GM19238 (cell line): ENCODE data around the gene ATG12.
"Not testable (repeated sequence)": the region's sequence is repeated elsewhere in the genome, so short reads cannot be mapped to it uniquely, and the experiment has no call there.

Experiments
- DNase-seq: peaks from one replicate; pipeline ENCODE4 v3.0.0; 2011; ENCODE audit warnings: low spot score; ENCODE audit not compliant: insufficient read length

ATG12 gene

DNA sequence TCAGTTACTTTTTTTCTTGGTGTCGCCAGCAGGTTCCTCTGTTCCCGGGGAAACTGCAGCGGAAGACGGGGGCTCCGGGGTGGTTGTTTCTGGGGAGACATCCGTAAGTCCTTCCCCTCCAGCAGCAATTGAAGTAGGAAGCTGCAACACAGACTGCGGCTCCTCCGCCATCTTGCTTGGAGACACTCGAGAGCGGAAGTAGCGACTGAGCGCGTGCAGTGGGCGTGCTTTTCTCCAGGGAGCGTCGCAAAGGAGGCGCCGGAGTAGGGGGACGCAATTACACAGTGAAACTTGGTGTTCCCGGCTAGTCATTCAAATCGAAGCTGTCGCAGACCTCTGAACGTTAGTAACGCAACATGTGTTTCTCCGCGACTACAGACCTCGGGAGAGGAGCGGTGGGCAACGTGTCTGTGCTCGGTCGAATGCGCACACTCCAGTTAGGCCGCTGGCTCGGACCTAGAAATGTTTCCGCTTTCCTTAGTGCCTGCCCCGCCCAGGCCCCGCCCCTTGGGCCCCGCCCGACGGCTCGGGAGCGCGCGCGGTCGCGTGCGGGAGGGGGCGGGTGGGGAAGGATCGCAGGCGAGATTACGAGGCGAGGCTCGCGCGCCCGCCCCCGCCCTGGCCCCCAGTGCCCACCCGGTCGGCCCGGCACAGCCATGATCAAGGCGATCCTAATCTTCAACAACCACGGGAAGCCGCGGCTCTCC, at the start of gene ATG12, which contains the start of gene AP3S1:
Gene ATG12 (minus strand): TSS at position 184 of the 707 bp plus-strand sequence. CDS start 13 bp downstream, at position 171.
Gene AP3S1 (plus strand): TSS at position 554 of the 707 bp plus-strand sequence. CDS start 103 bp downstream, at position 657.
- DNase-seq = peak; percentile 54

DNA sequence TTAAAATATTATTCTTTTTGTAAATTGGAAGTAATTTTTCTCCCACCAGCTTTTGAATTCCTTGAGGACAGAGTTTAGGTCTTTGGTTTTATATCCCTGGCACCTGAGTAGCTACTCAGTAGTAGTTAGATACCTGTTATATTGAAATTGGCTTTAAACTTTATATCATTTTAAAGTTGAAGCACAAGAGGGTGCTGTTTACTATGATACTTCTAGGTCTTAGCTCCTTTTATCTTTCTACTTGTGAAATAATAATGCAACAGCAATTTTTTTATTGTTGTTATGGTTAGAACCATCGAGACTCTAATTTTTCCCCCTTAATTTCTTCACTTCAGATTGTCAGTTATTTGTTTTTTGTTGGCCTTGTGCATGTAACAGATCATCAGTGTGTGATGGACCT, 46.7 kb upstream of the ATG12 start:
- no peak for DNase-seq

DNA sequence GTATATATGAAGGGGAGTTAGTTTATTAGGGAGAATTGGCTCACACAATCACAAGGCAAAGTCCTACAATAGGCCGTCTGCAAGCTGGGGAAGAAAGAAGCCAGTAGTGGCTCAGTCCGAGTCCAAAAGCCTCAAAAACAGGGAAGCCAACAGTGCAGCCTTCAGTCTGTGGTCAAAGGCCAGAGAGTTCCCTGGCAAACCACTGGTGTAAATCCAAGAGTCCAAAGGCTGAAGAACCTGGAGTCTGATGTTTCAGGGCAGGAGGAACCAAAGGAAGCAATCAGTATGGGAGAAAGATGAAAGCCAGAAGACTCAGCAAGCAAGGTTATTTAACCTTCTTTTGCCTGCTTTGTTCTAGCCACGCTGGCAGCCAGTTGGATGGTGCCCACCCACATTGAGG, 43.8 kb upstream of the ATG12 start:
- DNase-seq = not testable (repeated sequence)

DNA sequence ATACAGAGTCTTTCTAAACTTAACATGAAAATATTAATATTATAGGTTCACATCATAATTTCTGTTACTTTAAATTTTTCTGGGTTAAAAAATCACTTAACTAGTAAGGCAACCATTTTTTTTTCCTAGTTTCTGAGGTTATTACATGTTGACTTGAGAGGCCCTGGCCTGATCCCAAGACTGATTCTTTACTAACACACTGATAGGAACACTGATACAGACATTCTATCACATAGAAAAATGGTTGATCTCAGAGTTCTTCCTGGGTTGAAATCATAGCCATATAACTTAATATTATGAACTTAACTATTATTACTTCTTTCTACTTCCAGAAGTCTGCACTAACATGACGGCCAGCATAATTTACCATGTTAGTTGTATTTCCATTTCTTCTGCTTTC, 43.3 kb upstream of the ATG12 start:
- DNase-seq = no peak

DNA sequence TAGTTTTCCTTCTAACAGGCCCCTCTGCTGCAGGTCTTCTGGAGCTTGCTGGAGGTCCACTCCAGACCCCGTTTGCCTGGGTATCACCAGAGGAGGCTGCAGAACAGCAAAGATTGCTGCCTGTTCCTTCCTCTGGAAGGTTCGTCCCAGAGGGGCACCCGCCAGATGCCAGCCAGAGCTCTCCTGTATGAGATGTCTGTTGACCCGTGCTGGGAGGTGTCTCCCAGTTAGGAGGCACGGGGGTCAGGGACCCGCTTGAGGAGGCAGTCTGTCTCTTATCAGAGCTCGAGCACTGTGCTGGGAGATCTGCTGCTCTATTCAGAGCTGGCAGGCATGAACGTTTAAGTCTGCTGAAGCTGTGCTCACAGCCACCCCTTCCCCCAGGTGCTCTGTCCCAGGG, 41.1 kb upstream of the ATG12 start:
- not testable (repeated sequence) for DNase-seq

- DNase-seq = not testable (repeated sequence)
Measured at GRCh38 chr5:115877342-115877741, 36.0 kb upstream of the ATG12 start.

GRCh38 chr5:115875447-115875846, 34.1 kb upstream of the ATG12 start:
- DNase-seq = no peak

- DNase-seq = no peak
Measured at GRCh38 chr5:115873392-115873791, 32.0 kb upstream of the ATG12 start.

GRCh38 chr5:115872447-115872846, 31.1 kb upstream of the ATG12 start:
- DNase-seq = no peak

GRCh38 chr5:115869256-115869795, 28.0 kb upstream of the ATG12 start:
- DNase-seq = no peak

GRCh38 chr5:115859378-115859777, 18.0 kb upstream of the ATG12 start:
- DNase-seq = no peak

GRCh38 chr5:115858396-115858795, 17.0 kb upstream of the ATG12 start:
- DNase-seq = no peak

GRCh38 chr5:115857626-115858349, 16.4 kb upstream of the ATG12 start:
- no peak for DNase-seq

- no peak for DNase-seq
Measured at GRCh38 chr5:115857057-115857479, 15.7 kb upstream of the ATG12 start.

- no peak for DNase-seq
Measured at GRCh38 chr5:115855959-115856358, 14.6 kb upstream of the ATG12 start.

DNA sequence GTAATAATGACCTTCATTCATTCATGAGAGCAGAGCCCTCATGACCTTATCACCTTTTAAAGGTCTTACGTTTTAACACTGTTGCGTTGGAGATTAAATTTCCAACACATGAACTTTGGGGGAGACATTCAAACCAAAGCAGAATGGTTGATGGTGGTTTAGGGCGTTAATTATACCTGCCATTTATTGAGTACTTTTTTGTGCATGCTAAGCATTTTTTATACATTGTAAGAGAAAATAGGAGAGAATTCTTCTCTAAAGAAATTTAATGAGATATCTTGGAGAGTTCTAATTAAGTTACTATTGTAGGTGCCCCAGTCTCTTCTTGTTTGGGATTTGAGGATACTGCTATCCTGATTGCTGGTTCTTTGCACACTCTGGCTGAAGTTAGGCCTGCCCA, 12.8 kb upstream of the ATG12 start:
- DNase-seq = no peak

- no peak for DNase-seq
Measured at GRCh38 chr5:115850744-115851416, 9.5 kb upstream of the ATG12 start.

- DNase-seq = no peak
Measured at GRCh38 chr5:115849258-115849798, 8.0 kb upstream of the ATG12 start.

- no peak for DNase-seq
Measured at GRCh38 chr5:115847290-115847689, 5.9 kb upstream of the ATG12 start.

DNA sequence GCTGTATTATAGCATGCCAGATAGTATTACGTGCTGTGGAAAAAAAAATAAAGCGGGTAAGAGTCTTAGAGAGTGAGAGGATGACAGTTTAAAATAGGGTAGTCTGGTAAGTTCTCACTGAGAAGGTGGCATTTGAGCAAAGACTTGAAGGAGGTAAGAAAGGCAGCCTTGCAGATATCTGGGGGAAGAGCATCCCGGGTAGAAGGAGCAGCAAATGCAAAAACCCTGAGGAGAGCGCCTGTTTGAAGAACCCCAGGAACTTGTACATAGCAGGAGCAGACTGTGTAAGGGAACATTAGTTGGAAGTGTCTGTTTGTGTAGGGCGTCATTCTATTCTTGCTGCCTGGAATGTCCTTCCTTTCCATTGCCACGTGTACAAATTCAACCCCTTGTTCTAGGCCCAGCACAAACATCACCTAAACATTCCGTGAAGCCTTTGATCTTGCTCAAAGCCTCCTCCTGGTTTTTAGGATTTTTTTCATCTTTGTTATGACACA, 3.0 kb upstream of the ATG12 start:
- DNase-seq = no peak

- no peak for DNase-seq
Measured at GRCh38 chr5:115843444-115844130, 2.2 kb upstream of the ATG12 start.
